Measurements from ENCODE around the gene SERPINA1.

GRCh38 chr14:94423453-94424056 lies 35.2 kb upstream of the SERPINA1 start:
- TF ChIP-seq CTCF (IDR thresholded peaks at IDR 0.05) (peak; percentile 82), REST (IDR thresholded peaks at IDR 0.05; ENCODE audit: insufficient read depth in 1 of 2, low read depth in 2 of 2, low read length in 1 of 2) (no peak), POLR2AphosphoS5 (IDR thresholded peaks at IDR 0.05; ENCODE audit: low read depth, low read length) (no peak), TCF7L2 (IDR thresholded peaks at IDR 0.05; ENCODE audit: low read depth, low read length) (no peak), SIN3A (IDR thresholded peaks at IDR 0.05; ENCODE audit: borderline replicate concordance, insufficient read depth, low read depth, low read length) (no peak)

All from Panc1 (cell line).